ENCODE measurements around the gene DEPDC1B. TPM values are rescaled to one million over a fixed set of nuclear protein-coding genes. Genes with fewer than 3 reads are reported as not detected.

Gene DEPDC1B
- polyA plus RNA-seq, 1 donor from 2014 or later: 7.1 TPM

GRCh38 chr5:60722416-60722815, 22.4 kb upstream of the DEPDC1B start:
- Histone ChIP-seq H3K4me2 (ENCODE audit: low read length) (no peak overlapping the region), H3K79me2 (replicated peaks; ENCODE audit: insufficient read depth, low read length) (no peaks in the 10 kb centered on the region), H3K9ac (ENCODE audit: low read length) (no peak overlapping the region), H3F3A (ENCODE audit: insufficient read depth, low read length, poor library complexity, severe bottlenecking) (no peaks in the 10 kb centered on the region), H3K9me2 (ENCODE audit: insufficient read depth, low read length) (no peaks in the 10 kb centered on the region), H3K36me3 (ENCODE audit: insufficient read depth, low read length) (no peaks in the 10 kb centered on the region), H2AFZ (ENCODE audit: low read depth, low read length) (no peak overlapping the region), H3K27me3 (ENCODE audit: insufficient read depth, low read depth, low read length) (no peaks in the 10 kb centered on the region), H3K9me3 (ENCODE audit: low read length) (no peaks in the 10 kb centered on the region), H3K4me3 (ENCODE audit: low read length) (no peak overlapping the region), H3K27ac (ENCODE audit: low read length) (no peak overlapping the region), H4K20me1 (ENCODE audit: insufficient read depth) (no peaks in the 10 kb centered on the region)
- no peak for TF ChIP-seq EZH2 (IDR thresholded peaks at IDR 0.05; ENCODE audit: borderline replicate concordance, insufficient read depth, low read length, poor library complexity, severe bottlenecking)

- Histone ChIP-seq H3K27ac (ENCODE audit: low read length) (no peak overlapping the region), H3K9me3 (ENCODE audit: low read length) (no peaks in the 10 kb centered on the region), H3F3A (ENCODE audit: insufficient read depth, low read length, poor library complexity, severe bottlenecking) (no peaks in the 10 kb centered on the region), H3K79me2 (replicated peaks; ENCODE audit: insufficient read depth, low read length) (no peaks in the 10 kb centered on the region), H2AFZ (ENCODE audit: low read depth, low read length) (no peak overlapping the region), H3K4me3 (ENCODE audit: low read length) (no peak overlapping the region), H3K27me3 (ENCODE audit: insufficient read depth, low read depth, low read length) (no peaks in the 10 kb centered on the region), H3K36me3 (ENCODE audit: insufficient read depth, low read length) (no peaks in the 10 kb centered on the region), H4K20me1 (ENCODE audit: insufficient read depth) (no peaks in the 10 kb centered on the region), H3K9ac (ENCODE audit: low read length) (no peak overlapping the region), H3K4me2 (ENCODE audit: low read length) (no peak overlapping the region), H3K9me2 (ENCODE audit: insufficient read depth, low read length) (no peaks in the 10 kb centered on the region)
- TF ChIP-seq TAF1 (IDR thresholded peaks at IDR 0.05; ENCODE audit: low read depth) (no peak), EZH2 (IDR thresholded peaks at IDR 0.05; ENCODE audit: borderline replicate concordance, insufficient read depth, low read length, poor library complexity, severe bottlenecking) (no peak), EP300 (conservative IDR thresholded peaks at IDR 0.05; ENCODE audit: poor library complexity, severe bottlenecking) (no peak), POLR2AphosphoS5 (IDR thresholded peaks at IDR 0.05) (no peak), CTCF (IDR thresholded peaks at IDR 0.05; ENCODE audit: poor library complexity, severe bottlenecking) (no peak)
These were observed 19.4 kb upstream of the DEPDC1B start for GRCh38 chr5:60719329-60719728.

GRCh38 chr5:60718166-60718892, 18.4 kb upstream of the DEPDC1B start:
- no peaks in the 10 kb centered on the region for H3K9me2 ChIP-seq (ENCODE audit: insufficient read depth, low read length)
- H3K4me3 ChIP-seq (ENCODE audit: low read length): no peak overlapping the region
- H3K4me2 ChIP-seq (ENCODE audit: low read length): no peak overlapping the region
- no peaks in the 10 kb centered on the region for H3K27me3 ChIP-seq (ENCODE audit: insufficient read depth, low read depth, low read length)
- H3K9me3 ChIP-seq (ENCODE audit: low read length): no peaks in the 10 kb centered on the region
- no peaks in the 10 kb centered on the region for H4K20me1 ChIP-seq (ENCODE audit: insufficient read depth)
- no peak overlapping the region for H3K9ac ChIP-seq (ENCODE audit: low read length)
- H3K79me2 ChIP-seq (replicated peaks; ENCODE audit: insufficient read depth, low read length): no peaks in the 10 kb centered on the region
- TF ChIP-seq MXI1 (conservative IDR thresholded peaks at IDR 0.05; ENCODE audit: poor library complexity, severe bottlenecking) (no peak), TAF1 (IDR thresholded peaks at IDR 0.05; ENCODE audit: low read depth) (no peak), SMC3 (conservative IDR thresholded peaks at IDR 0.05; ENCODE audit: poor library complexity) (no peak), EZH2 (IDR thresholded peaks at IDR 0.05; ENCODE audit: borderline replicate concordance, insufficient read depth, low read length, poor library complexity, severe bottlenecking) (no peak), RAD21 (conservative IDR thresholded peaks at IDR 0.05) (no peak), POLR2AphosphoS5 (IDR thresholded peaks at IDR 0.05) (no peak), CTCF (IDR thresholded peaks at IDR 0.05; ENCODE audit: poor library complexity, severe bottlenecking) (no peak), EP300 (conservative IDR thresholded peaks at IDR 0.05; ENCODE audit: poor library complexity, severe bottlenecking) (no peak), REST (IDR thresholded peaks at IDR 0.05; ENCODE audit: borderline replicate concordance) (no peak)
- no peaks in the 10 kb centered on the region for H3F3A ChIP-seq (ENCODE audit: insufficient read depth, low read length, poor library complexity, severe bottlenecking)
- H3K27ac ChIP-seq (ENCODE audit: low read length): no peak overlapping the region
- no peak overlapping the region for H2AFZ ChIP-seq (ENCODE audit: low read depth, low read length)
- H3K36me3 ChIP-seq (ENCODE audit: insufficient read depth, low read length): no peaks in the 10 kb centered on the region

All from neural cell (in vitro differentiated cells).